CD8-positive, alpha-beta memory T cell (primary cell): ENCODE results near the gene DENND2D. TPM values are rescaled to one million over a fixed set of nuclear protein-coding genes. Genes with fewer than 3 reads are reported as not detected.

Experiments
- CTCF ChIA-PET: fragments of 350-600 bp; sonication (Branson Sonifier 250); formaldehyde crosslinking; loops from one replicate; lab custom pipeline; 2021; ENCODE audit warnings: antibody characterized with exemption; lab: Charles Lee
- POLR2A ChIA-PET: fragments of 350-600 bp; sonication (Branson Sonifier 250); formaldehyde crosslinking; loops from one replicate; lab custom pipeline; 2021; ENCODE audit warnings: antibody characterized with exemption; lab: Charles Lee
- DNase-seq, 5 donors: peaks; one replicate each; pipeline versions ENCODE4 v3.0.0 to v3.0.0-alpha.2; 2020 to 2022; ENCODE audit warnings: mixed read lengths in 1 of 5
- H3K27ac ChIP-seq: one replicate; pipeline ENCODE4 v1.7.0; 2013; ENCODE audit warnings: low read depth, mild to moderate bottlenecking, low read length, moderate library complexity
- H3K27me3 ChIP-seq: 2 replicates; pipeline ENCODE4 v1.7.0; 2013; ENCODE audit warnings: low read length, mild to moderate bottlenecking; ENCODE audit not compliant: insufficient read depth, poor library complexity, severe bottlenecking
- H3K36me3 ChIP-seq: 2 replicates; pipeline ENCODE4 v1.7.0; 2013; ENCODE audit warnings: mild to moderate bottlenecking, low read length, moderate library complexity; ENCODE audit not compliant: insufficient read depth
- H3K4me1 ChIP-seq: 2 replicates; pipeline ENCODE4 v1.7.0; 2013; ENCODE audit warnings: mild to moderate bottlenecking, low read length, moderate library complexity; ENCODE audit not compliant: insufficient read depth
- H3K4me3 ChIP-seq: 2 replicates; pipeline ENCODE4 v1.7.0; 2013; ENCODE audit warnings: mild to moderate bottlenecking, low read length
- H3K9me3 ChIP-seq: 2 replicates; pipeline ENCODE4 v1.7.0; 2013; ENCODE audit warnings: mild to moderate bottlenecking, low read length
- H3K27ac Mint-ChIP-seq, 8 donors: one replicate each; pipeline ENCODE4 v1.8.0; 2020 to 2021; ENCODE audit warnings: mixed read lengths in 8 of 8, mild to moderate bottlenecking in 6 of 8, inconsistent platforms in 3 of 8, moderate library complexity in 3 of 8
- H3K27me3 Mint-ChIP-seq, 2 donors: one replicate each; pipeline ENCODE4 v1.8.0; 2020 to 2021; ENCODE audit warnings: mixed read lengths in 2 of 2, mild to moderate bottlenecking in 1 of 2, moderate library complexity in 1 of 2
- H3K36me3 Mint-ChIP-seq, 3 donors: one replicate each; pipeline ENCODE4 v1.8.0; 2020 to 2021; ENCODE audit warnings: mixed read lengths in 3 of 3, inconsistent platforms in 1 of 3, mild to moderate bottlenecking in 1 of 3
- H3K4me1 Mint-ChIP-seq, 3 donors: one replicate each; pipeline ENCODE4 v1.8.0; 2020 to 2021; ENCODE audit warnings: mixed read lengths in 3 of 3, inconsistent platforms in 1 of 3, mild to moderate bottlenecking in 1 of 3
- H3K4me3 Mint-ChIP-seq, 7 donors: one replicate each; pipeline ENCODE4 v1.8.0; 2020 to 2021; ENCODE audit warnings: mixed read lengths in 7 of 7, mild to moderate bottlenecking in 6 of 7, moderate library complexity in 4 of 7, inconsistent platforms in 2 of 7
- H3K9me3 Mint-ChIP-seq, 5 donors: one replicate each; pipeline ENCODE4 v1.8.0; 2020 to 2022; ENCODE audit warnings: mixed read lengths in 5 of 5, mild to moderate bottlenecking in 3 of 5, moderate library complexity in 2 of 5, inconsistent platforms in 1 of 5
- polyA plus RNA-seq: library from polyadenylated mRNA; unstranded; fragments of 300-500 nt; fragmentation: Illumina TruSeq; gene quantifications from one replicate; pipeline ENCODE4 v1.2.3, GENCODE V29; 2021
- total RNA-seq, 2 experiments: library from RNA; stranded (reverse); gene quantifications; one replicate each; pipeline ENCODE4 v1.2.3, GENCODE V29; 2021

Gene DENND2D
- total and polyA plus RNA-seq, 3 experiments from 2014 or later: 185 to 258 (median 196) TPM

DNA sequence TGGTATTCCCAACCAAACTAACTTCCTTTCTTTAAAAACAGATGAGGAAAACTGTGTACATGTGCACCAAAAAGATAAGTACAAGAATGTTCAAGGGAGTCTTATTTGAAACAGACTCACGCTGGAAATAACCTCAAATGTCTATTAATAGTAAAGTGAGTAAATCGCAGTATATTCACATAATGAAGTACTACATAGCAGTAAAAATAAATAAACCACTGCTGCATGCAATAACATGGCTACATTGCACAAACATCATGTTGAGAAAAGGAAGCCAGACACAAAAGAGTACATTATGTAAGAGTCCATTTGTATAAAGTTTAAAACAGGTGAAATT is 5.2 kb upstream of the DENND2D start:
- ChIA-PET POLR2A (no interaction called here), CTCF (no interaction called here)
- Histone ChIP-seq H3K36me3 (no peaks in the 10 kb centered on the region), H3K4me3 (no peak overlapping the region), H3K27ac (no peak overlapping the region), H3K4me1 (peaks cover 49% of the 10 kb centered on the region), H3K9me3 (no peaks in the 10 kb centered on the region), H3K27me3 (no peaks in the 10 kb centered on the region)
- H3K4me1 Mint-ChIP-seq: peaks cover 51 to 80% (median 65%) of the 10 kb centered on the region in 3 donors
- peaks cover 0 to 3% of the 10 kb centered on the region in 2 donors for H3K27me3 Mint-ChIP-seq
- peak overlapping the region in 7 of 8 donors; percentile 48 to 97 (median 93) for H3K27ac Mint-ChIP-seq
- H3K9me3 Mint-ChIP-seq: no peaks in the 10 kb centered on the region
- peaks cover 0 to 8% (median 0%) of the 10 kb centered on the region in 3 donors for H3K36me3 Mint-ChIP-seq
- H3K4me3 Mint-ChIP-seq: peak overlapping the region in 6 of 7 donors; percentile 12 to 74 (median 25)
- no peak for DNase-seq

- H3K4me3 ChIP-seq: peak overlapping the region; percentile 24
- POLR2A ChIA-PET: interaction anchor here (0.7 to 10.8 kb wide), 2 partner anchors 9 to 14 kb away, joined by 3 to 259 read pairs; no protein-coding TSS in a partner anchor
- Mint-ChIP-seq H3K4me1 (peaks cover 53 to 80% (median 69%) of the 10 kb centered on the region in 3 donors), H3K9me3 (no peaks in the 10 kb centered on the region), H3K27ac (peak overlapping the region; percentile 91 to 99 (median 94)), H3K27me3 (peaks cover 0 to 3% of the 10 kb centered on the region in 2 donors), H3K36me3 (peaks cover 0 to 12% (median 0%) of the 10 kb centered on the region in 3 donors), H3K4me3 (peak overlapping the region; percentile 74 to 100 (median 98))
- no peaks in the 10 kb centered on the region for H3K9me3 ChIP-seq
- peaks cover 49% of the 10 kb centered on the region for H3K4me1 ChIP-seq
- no peaks in the 10 kb centered on the region for H3K36me3 ChIP-seq
- no peak overlapping the region for H3K27ac ChIP-seq
- no peaks in the 10 kb centered on the region for H3K27me3 ChIP-seq
- no peak for DNase-seq
- CTCF ChIA-PET: interaction anchor here (10.8 kb wide), 1 partner anchor 14 kb away, joined by 252 read pairs; no protein-coding TSS in a partner anchor
Measured at GRCh38 chr1:111204983-111205713, 4.7 kb upstream of the DENND2D start.

DNA sequence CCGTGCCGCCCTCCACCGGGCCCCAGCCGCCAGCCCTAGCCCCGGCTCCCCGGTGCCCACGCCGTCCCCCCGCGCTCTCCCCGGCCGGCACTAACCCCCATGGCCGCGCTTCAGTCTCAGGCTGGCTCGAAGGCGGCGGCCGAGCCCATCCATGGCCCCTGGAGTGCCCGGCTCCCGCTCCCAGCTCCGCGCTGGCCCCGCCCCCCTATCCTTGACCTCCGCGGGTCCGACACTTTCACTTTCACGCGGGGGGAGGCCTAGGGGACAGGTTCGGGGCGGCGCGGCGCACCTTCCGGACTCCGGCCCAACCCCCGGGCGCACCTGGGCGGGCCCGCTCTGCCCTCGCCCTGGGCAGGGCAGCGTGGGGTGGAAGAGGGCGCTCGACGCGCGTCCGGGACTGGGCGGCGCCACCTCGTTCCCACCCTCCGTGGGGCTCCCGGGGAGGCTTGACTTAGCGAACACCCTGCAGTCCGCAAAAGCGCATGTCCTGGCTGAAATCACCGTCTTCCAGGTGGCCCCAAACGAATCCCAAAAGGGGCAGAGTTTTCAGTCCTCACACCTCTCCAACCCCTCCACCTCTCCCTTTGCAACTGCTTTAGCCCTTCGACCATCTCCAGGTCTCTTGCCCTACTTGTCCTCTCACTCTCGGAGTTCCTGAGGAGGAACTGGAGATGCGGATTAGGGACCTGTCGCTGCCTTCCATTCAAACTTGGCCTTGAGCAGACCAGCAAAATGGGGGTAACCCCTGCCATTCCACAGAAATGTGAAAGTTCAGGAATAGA is 3.9 kb upstream of the DENND2D start:
- peaks cover 0 to 3% of the 10 kb centered on the region in 2 donors for H3K27me3 Mint-ChIP-seq
- peaks cover 0 to 20% (median 5%) of the 10 kb centered on the region in 3 donors for H3K36me3 Mint-ChIP-seq
- peak; percentile 61 to 85 (median 76) for DNase-seq
- Histone ChIP-seq H3K4me3 (peak overlapping the region; percentile 24), H3K4me1 (peaks cover 49% of the 10 kb centered on the region), H3K27ac (peak overlapping the region; percentile 35), H3K27me3 (no peaks in the 10 kb centered on the region), H3K36me3 (no peaks in the 10 kb centered on the region), H3K9me3 (no peaks in the 10 kb centered on the region)
- peaks cover 57 to 74% (median 69%) of the 10 kb centered on the region in 3 donors for H3K4me1 Mint-ChIP-seq
- H3K27ac Mint-ChIP-seq: peak overlapping the region; percentile 92 to 100 (median 96)
- H3K4me3 Mint-ChIP-seq: peak overlapping the region; percentile 97 to 100 (median 99)
- H3K9me3 Mint-ChIP-seq: no peaks in the 10 kb centered on the region
- CTCF ChIA-PET: interaction anchor here (1.0 to 10.8 kb wide), 3 partner anchors 13 to 66 kb away, joined by 3 to 252 read pairs (median 3); no protein-coding TSS in a partner anchor
- POLR2A ChIA-PET: interaction anchor here (0.7 to 10.8 kb wide), 8 partner anchors 9 to 240 kb away, joined by 3 to 259 read pairs (median 4); partner anchors contain the start of gene CHI3L2

- ChIA-PET POLR2A (interaction anchor here (0.7 to 10.8 kb wide), 7 partner anchors 10 to 240 kb away, joined by 3 to 259 read pairs (median 5); partner anchors contain the start of gene CHI3L2), CTCF (interaction anchor here (1.0 to 10.8 kb wide), 3 partner anchors 12 to 65 kb away, joined by 3 to 252 read pairs (median 3); no protein-coding TSS in a partner anchor)
- Histone ChIP-seq H3K27ac (peak overlapping the region; percentile 35), H3K9me3 (no peaks in the 10 kb centered on the region), H3K4me1 (peaks cover 49% of the 10 kb centered on the region), H3K4me3 (peak overlapping the region; percentile 96), H3K27me3 (no peaks in the 10 kb centered on the region), H3K36me3 (peaks cover 5% of the 10 kb centered on the region)
- Mint-ChIP-seq H3K36me3 (peaks cover 1 to 26% (median 10%) of the 10 kb centered on the region in 3 donors), H3K27ac (peak overlapping the region; percentile 92 to 100 (median 96)), H3K4me3 (peak overlapping the region; percentile 97 to 100 (median 99)), H3K27me3 (peaks cover 0 to 3% of the 10 kb centered on the region in 2 donors), H3K4me1 (peaks cover 59 to 73% (median 69%) of the 10 kb centered on the region in 3 donors), H3K9me3 (no peaks in the 10 kb centered on the region)
- peak; percentile 77 to 93 (median 86) for DNase-seq
Measured at GRCh38 chr1:111203681-111204200, 3.3 kb upstream of the DENND2D start.

GRCh38 chr1:111202707-111203623 is 2.5 kb upstream of the DENND2D start:
- H3K4me3 ChIP-seq: peak overlapping the region; percentile 96
- CTCF ChIA-PET: interaction anchor here (1.0 to 10.8 kb wide), 2 partner anchors 11 to 16 kb away, joined by 3 to 252 read pairs; no protein-coding TSS in a partner anchor
- peak overlapping the region; percentile 93 to 100 (median 96) for H3K27ac Mint-ChIP-seq
- no peaks in the 10 kb centered on the region for H3K9me3 ChIP-seq
- no peaks in the 10 kb centered on the region for H3K9me3 Mint-ChIP-seq
- peaks cover 55 to 67% (median 63%) of the 10 kb centered on the region in 3 donors for H3K4me1 Mint-ChIP-seq
- no peak for DNase-seq
- peaks cover 0 to 3% of the 10 kb centered on the region in 2 donors for H3K27me3 Mint-ChIP-seq
- peaks cover 12% of the 10 kb centered on the region for H3K36me3 ChIP-seq
- peak overlapping the region; percentile 35 for H3K27ac ChIP-seq
- H3K27me3 ChIP-seq: no peaks in the 10 kb centered on the region
- POLR2A ChIA-PET: interaction anchor here (0.9 to 10.8 kb wide), 5 partner anchors 9 to 239 kb away, joined by 3 to 259 read pairs (median 6); partner anchors contain the start of gene CHI3L2
- peak overlapping the region; percentile 97 to 100 (median 99) for H3K4me3 Mint-ChIP-seq
- peaks cover 7 to 34% (median 18%) of the 10 kb centered on the region in 3 donors for H3K36me3 Mint-ChIP-seq
- peaks cover 45% of the 10 kb centered on the region for H3K4me1 ChIP-seq

GRCh38 chr1:111202366-111202706 is 1.9 kb upstream of the DENND2D start:
- Mint-ChIP-seq H3K27me3 (peaks cover 0 to 3% of the 10 kb centered on the region in 2 donors), H3K9me3 (no peaks in the 10 kb centered on the region), H3K36me3 (peaks cover 13 to 40% (median 24%) of the 10 kb centered on the region in 3 donors), H3K27ac (peak overlapping the region; percentile 93 to 100 (median 96)), H3K4me3 (peak overlapping the region; percentile 97 to 100 (median 99)), H3K4me1 (peaks cover 61 to 67% (median 63%) of the 10 kb centered on the region in 3 donors)
- peaks cover 19% of the 10 kb centered on the region for H3K36me3 ChIP-seq
- peaks cover 46% of the 10 kb centered on the region for H3K4me1 ChIP-seq
- no peak for DNase-seq
- peak overlapping the region; percentile 96 for H3K4me3 ChIP-seq
- no peaks in the 10 kb centered on the region for H3K9me3 ChIP-seq
- ChIA-PET POLR2A (interaction anchor here (2.2 to 10.8 kb wide), 2 partner anchors 10 to 17 kb away, joined by 12 to 259 read pairs; no protein-coding TSS in a partner anchor), CTCF (interaction anchor here (0.9 to 10.8 kb wide), 4 partner anchors 16 to 198 kb away, joined by 3 to 252 read pairs (median 3); no protein-coding TSS in a partner anchor)
- no peaks in the 10 kb centered on the region for H3K27me3 ChIP-seq
- no peak overlapping the region for H3K27ac ChIP-seq
